ENCODE results near the gene PIGH.
A peak's percentile ranks its signal among the peaks of the same experiment; 100 is the strongest.
"Not testable (repeated sequence)": the region's sequence is repeated elsewhere in the genome, so short reads cannot be mapped to it uniquely, and the experiment has no call there.

Gene PIGH

DNA sequence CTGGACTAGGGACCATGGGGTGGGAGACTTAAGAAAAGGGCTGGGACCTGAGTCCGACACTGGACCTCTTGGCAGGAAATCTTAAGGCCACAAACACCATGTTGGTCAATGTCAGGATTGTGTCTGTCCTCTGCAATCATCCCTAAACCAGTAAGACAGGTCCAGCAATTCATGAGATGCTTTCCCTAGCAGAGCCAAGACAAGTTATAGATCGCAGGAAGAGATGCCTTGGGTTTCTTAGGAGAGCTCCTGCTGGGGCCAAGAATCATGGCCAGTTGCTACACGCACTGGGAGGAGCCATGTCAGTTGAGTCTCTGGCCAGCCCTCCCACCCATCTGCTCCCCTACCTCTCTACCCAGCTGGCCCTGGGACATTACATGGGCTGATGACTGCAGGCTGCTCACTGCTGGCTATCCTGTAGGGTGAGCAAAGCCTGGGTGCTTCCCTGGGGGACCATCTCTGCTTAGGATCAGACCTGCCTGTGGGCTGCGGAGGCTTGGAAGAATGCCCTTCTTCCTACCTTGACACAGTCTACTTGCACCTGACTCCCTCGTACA, 52.8 kb downstream of the PIGH start:
- no peak for DNase-seq

DNA sequence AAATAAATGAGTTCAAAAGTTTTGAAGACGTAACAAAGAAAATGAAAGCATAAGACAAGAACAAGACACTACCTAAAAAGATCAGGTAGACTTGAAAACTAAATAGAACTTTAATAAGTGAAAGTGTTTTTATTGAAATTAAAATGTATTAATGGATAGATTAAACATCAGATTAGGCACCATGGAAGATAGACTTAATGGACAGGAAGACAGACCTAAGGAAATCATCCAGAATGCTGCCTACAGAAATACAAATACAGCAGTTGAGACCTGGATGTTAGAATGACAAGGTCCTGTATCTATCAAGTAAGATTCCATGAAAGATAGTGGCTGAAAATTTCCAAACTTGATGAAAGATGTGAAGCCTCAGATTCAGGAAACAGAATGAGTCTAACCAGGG, 55.5 kb downstream of the PIGH start:
- DNase-seq = no peak

DNA sequence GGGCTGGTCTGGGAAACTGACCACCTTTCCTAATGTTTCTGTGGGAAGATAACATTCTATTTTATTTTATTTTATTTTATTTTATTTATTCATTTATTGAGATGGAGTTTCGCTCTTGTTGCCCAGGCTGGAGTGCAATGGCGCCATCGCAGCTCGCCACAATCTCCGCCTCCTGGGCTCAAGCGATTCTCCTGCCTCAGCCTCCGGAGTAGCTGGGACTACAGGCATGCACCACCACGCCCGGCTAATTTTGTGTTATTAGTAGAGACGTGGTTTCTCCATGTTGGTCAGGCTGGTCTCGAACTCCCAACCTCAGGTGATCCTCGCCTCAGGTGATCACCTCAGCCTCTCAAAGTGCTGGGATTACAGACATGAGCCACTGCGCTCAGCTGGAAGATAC, 57.4 kb downstream of the PIGH start:
- not testable (repeated sequence) for DNase-seq

- DNase-seq = peak; percentile 36
Observed at GRCh38 chr14:67541448-67542387, 58.4 kb downstream of the PIGH start.

Measured in CD4-positive, alpha-beta T cell treated with Interleukin-6 for 4 hours (primary cell).